Suprapubic skin (tissue), 4 donors: ENCODE results near the gene SCAPER. TPM values are rescaled to one million over a fixed set of nuclear protein-coding genes. Genes with fewer than 3 reads are reported as not detected.
A peak's percentile ranks its signal among the peaks of the same experiment; 100 is the strongest.
"Not testable (repeated sequence)": the region's sequence is repeated elsewhere in the genome, so short reads cannot be mapped to it uniquely, and the experiment has no call there.

ENCODE experiments used
- DNase-seq, 2 donors: peaks; one replicate each; pipeline ENCODE4 v3.0.0-alpha.2; 2019; ENCODE audit warnings: low spot score in 2 of 2
- H3K27ac ChIP-seq: fragments of 200-600 bp; sonication (generic); one replicate; pipeline ENCODE4 v1.5.1; 2019
- H3K27me3 ChIP-seq: fragments of 200-600 bp; sonication (generic); one replicate; pipeline ENCODE4 v1.5.1; 2019
- H3K36me3 ChIP-seq: fragments of 200-600 bp; sonication (generic); one replicate; pipeline ENCODE4 v1.5.1; 2019
- H3K4me1 ChIP-seq: fragments of 200-600 bp; sonication (generic); one replicate; pipeline ENCODE4 v1.5.1; 2019
- H3K4me3 ChIP-seq: fragments of 200-600 bp; sonication (generic); one replicate; pipeline ENCODE4 v1.5.1; 2019; ENCODE audit warnings: mild to moderate bottlenecking
- H3K9me3 ChIP-seq: fragments of 200-600 bp; sonication (generic); one replicate; pipeline ENCODE4 v1.5.1; 2019
- EP300 ChIP-seq: sonication (generic); formaldehyde crosslinking; IDR thresholded peaks from one replicate; pipeline ENCODE4 v1.6.1; 2017; ENCODE audit warnings: antibody characterized with exemption
- POLR2A ChIP-seq, 2 donors: fragments of 450-650 bp; IDR thresholded peaks; one replicate each; pipeline ENCODE4 v1.6.1; 2017; ENCODE audit warnings: antibody characterized with exemption in 2 of 2, mild to moderate bottlenecking in 2 of 2, moderate library complexity in 2 of 2
- POLR2AphosphoS5 ChIP-seq, 3 donors: sonication (generic); formaldehyde crosslinking; IDR thresholded peaks; one replicate each; pipeline ENCODE4 v1.6.1; 2017; ENCODE audit warnings: antibody characterized with exemption in 3 of 3
- WGBS: methylation state at CpG from one replicate; pipeline ENCODE4 v1.1.5; 2018; 5-methylcytosine and 5-hydroxymethylcytosine counted together
- total RNA-seq, 4 donors: library from RNA; depleted of rRNA; stranded (reverse); fragments of >200 nt; gene quantifications; one replicate each; pipeline ENCODE4 v1.1.0, GENCODE V29; 2016
- TF ChIP-seq, protein P1 (sequence below), 2 donors: fragments of 200-600 bp in 1 of 2; fragments of 450-650 bp in 1 of 2; sonication (generic) in 1 of 2; IDR thresholded peaks; one replicate each; pipeline ENCODE4 v1.5.1; 2016 to 2019; ENCODE audit warnings: antibody characterized with exemption in 2 of 2, mild to moderate bottlenecking in 1 of 2, moderate library complexity in 1 of 2

The SCAPER gene
- total RNA-seq, 4 donors from 2014 or later, result 26.3 to 61.4 (median 37.3) TPM

DNA sequence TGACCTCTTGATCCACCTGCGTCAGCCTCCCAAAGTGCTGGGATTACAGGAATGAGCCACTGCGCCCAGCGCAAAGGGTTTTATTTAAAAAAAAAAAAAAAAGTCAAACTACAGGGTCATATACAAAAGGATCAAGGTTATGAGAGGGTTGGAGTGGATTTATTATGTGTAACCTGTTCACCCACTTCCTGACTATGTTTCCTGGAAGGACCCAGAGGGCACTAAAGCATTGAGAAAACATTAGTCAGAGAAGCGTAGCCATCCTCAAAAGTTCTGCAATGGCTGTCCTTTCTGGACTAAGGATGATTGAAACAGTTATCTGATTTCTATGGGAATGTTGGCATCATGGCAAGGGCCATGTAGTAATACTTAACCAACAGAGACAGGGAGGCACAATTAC lies 7.3 kb upstream of the SCAPER start:
- H3K27ac ChIP-seq, result no peak overlapping the region
- 85% methylated on average over 4 of the region's 4 CpGs for WGBS
- TF ChIP-seq POLR2A (IDR thresholded peaks at IDR 0.05), result no peak
- TF ChIP-seq, protein P1, sequence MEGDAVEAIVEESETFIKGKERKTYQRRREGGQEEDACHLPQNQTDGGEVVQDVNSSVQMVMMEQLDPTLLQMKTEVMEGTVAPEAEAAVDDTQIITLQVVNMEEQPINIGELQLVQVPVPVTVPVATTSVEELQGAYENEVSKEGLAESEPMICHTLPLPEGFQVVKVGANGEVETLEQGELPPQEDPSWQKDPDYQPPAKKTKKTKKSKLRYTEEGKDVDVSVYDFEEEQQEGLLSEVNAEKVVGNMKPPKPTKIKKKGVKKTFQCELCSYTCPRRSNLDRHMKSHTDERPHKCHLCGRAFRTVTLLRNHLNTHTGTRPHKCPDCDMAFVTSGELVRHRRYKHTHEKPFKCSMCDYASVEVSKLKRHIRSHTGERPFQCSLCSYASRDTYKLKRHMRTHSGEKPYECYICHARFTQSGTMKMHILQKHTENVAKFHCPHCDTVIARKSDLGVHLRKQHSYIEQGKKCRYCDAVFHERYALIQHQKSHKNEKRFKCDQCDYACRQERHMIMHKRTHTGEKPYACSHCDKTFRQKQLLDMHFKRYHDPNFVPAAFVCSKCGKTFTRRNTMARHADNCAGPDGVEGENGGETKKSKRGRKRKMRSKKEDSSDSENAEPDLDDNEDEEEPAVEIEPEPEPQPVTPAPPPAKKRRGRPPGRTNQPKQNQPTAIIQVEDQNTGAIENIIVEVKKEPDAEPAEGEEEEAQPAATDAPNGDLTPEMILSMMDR (IDR thresholded peaks at IDR 0.05), result no peak
- TF ChIP-seq EP300, result no peak
- TF ChIP-seq POLR2AphosphoS5 (IDR thresholded peaks at IDR 0.05), result no peak

GRCh38 chr15:76905855-76906254 lies 715 bp upstream of the SCAPER start:
- WGBS, result 38% methylated on average over 9 of the region's 9 CpGs
- Histone ChIP-seq H3K9me3 (no peaks in the 10 kb centered on the region), H3K4me3 (peak overlapping the region; percentile 90), H3K27me3 (no peaks in the 10 kb centered on the region), H3K4me1 (peaks cover 28% of the 10 kb centered on the region), H3K27ac (peak overlapping the region; percentile 92), H3K36me3 (no peaks in the 10 kb centered on the region)
- no peak for DNase-seq
- no peak for TF ChIP-seq POLR2AphosphoS5 (IDR thresholded peaks at IDR 0.05)
- TF ChIP-seq, protein P1 (IDR thresholded peaks at IDR 0.05), result no peak
- no peak for TF ChIP-seq EP300
- no peak for TF ChIP-seq POLR2A (IDR thresholded peaks at IDR 0.05)

More for the DNA sequence above, 7.3 kb upstream of the SCAPER start:
- H3K36me3 ChIP-seq, result no peaks in the 10 kb centered on the region
- no peak overlapping the region for H3K4me3 ChIP-seq
- DNase-seq, result no peak
- no peaks in the 10 kb centered on the region for H3K9me3 ChIP-seq
- H3K4me1 ChIP-seq, result no peaks in the 10 kb centered on the region
- peaks cover 6% of the 10 kb centered on the region for H3K27me3 ChIP-seq

DNA sequence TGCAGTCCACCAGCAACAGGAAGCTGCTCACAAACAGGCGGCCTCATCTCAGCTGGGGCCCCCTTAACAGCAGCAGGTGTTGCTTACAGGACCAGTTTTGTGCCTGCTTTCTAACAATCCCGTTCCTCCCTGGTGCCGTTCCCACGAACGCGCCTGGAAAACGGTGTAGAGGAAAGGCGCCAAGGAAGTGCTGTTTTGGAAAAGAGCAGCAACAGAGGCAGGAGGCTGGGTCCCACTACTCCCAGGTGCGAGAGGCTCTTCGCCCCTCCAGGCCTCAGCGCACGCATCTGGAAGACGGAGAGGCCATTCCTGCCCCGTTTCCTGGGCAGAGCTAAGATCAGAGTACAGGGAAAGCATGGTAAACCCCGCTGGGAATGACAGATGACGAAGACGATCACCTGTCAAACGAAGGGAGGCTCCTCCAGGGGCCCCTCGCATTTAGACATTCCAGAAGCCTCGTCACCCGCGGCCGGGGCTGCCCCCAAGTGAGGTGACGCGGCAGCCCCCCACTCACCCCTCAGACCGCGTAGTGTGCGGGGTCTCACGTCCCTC lies 603 bp downstream of the SCAPER start:
- Histone ChIP-seq H3K27ac (peak overlapping the region; percentile 92), H3K4me3 (peak overlapping the region; percentile 90), H3K4me1 (peaks cover 28% of the 10 kb centered on the region), H3K36me3 (no peaks in the 10 kb centered on the region), H3K27me3 (no peaks in the 10 kb centered on the region), H3K9me3 (no peaks in the 10 kb centered on the region)
- DNase-seq, result peak in 1 of 2 donors; percentile 67
- 2% methylated on average over 9 of the region's 29 CpGs for WGBS
- TF ChIP-seq EP300, result no peak
- TF ChIP-seq POLR2AphosphoS5 (IDR thresholded peaks at IDR 0.05), result no peak
- TF ChIP-seq POLR2A (IDR thresholded peaks at IDR 0.05), result no peak
- TF ChIP-seq, protein P1 (IDR thresholded peaks at IDR 0.05), result no peak

- Histone ChIP-seq H3K36me3 (no peaks in the 10 kb centered on the region), H3K27me3 (no peaks in the 10 kb centered on the region), H3K27ac (no peak overlapping the region), H3K9me3 (no peaks in the 10 kb centered on the region), H3K4me3 (no peak overlapping the region), H3K4me1 (peaks cover 28% of the 10 kb centered on the region)
- TF ChIP-seq POLR2AphosphoS5 (IDR thresholded peaks at IDR 0.05) (no peak), POLR2A (IDR thresholded peaks at IDR 0.05) (no peak), EP300 (no peak)
- TF ChIP-seq, protein P1 (IDR thresholded peaks at IDR 0.05), result no peak
- no peak for DNase-seq
These were observed 1.9 kb downstream of the SCAPER start for GRCh38 chr15:76903251-76903681.

DNA sequence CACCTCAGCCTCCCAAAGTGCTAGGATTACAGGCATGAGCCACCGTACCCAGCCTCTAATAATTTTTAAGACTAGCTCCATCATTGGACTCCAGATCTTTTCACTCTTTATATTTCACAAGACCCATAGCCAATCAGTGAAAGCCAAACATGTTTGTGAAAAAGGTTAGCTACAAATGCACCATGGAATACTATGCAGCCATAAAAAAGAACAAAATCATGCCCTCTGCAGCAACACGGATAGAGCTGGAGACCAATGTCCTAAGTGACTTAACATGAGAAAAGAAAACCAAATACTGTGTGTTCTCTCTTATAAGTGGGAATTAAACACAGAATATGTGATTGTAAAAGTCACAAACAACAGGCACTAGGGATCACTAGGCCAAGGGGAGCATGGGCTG lies 3.2 kb downstream of the SCAPER start:
- H3K36me3 ChIP-seq, result no peaks in the 10 kb centered on the region
- no peaks in the 10 kb centered on the region for H3K27me3 ChIP-seq
- H3K9me3 ChIP-seq, result no peaks in the 10 kb centered on the region
- 100% methylated on average over 2 of the region's 2 CpGs for WGBS
- no peak for DNase-seq
- H3K4me1 ChIP-seq, result peaks cover 28% of the 10 kb centered on the region
- no peak overlapping the region for H3K27ac ChIP-seq
- no peak overlapping the region for H3K4me3 ChIP-seq
- TF ChIP-seq, protein P1 (IDR thresholded peaks at IDR 0.05), result no peak
- TF ChIP-seq EP300, result no peak
- TF ChIP-seq POLR2A (IDR thresholded peaks at IDR 0.05), result no peak
- TF ChIP-seq POLR2AphosphoS5 (IDR thresholded peaks at IDR 0.05), result no peak

DNA sequence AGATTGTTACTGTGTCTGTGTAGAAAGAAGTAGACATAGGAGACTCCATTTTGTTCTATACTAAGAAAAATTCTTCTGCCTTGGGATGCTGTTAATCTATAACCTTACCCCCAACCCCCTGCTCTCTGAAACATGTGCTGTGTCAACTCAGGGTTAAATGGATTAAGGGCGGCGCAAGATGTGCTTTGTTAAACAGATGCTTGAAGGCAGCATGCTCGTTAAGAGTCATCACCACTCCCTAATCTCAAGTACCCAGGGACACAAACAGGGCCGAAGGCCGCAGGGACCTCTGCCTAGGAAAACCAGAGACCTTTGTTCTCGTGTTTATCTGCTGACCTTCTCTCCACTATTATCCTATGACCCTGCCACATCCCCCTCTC lies 5.2 kb downstream of the SCAPER start:
- peaks cover 20% of the 10 kb centered on the region for H3K4me1 ChIP-seq
- not testable (repeated sequence) for DNase-seq, H3K27ac ChIP-seq, H3K4me3 ChIP-seq, H3K9me3 ChIP-seq, H3K27me3 ChIP-seq, H3K36me3 ChIP-seq
- 66% methylated on average over 3 of the region's 6 CpGs for WGBS

- WGBS, result 92% methylated on average over 34 of the region's 39 CpGs
- peaks cover 18% of the 10 kb centered on the region for H3K4me1 ChIP-seq
- H3K4me3 ChIP-seq, H3K27me3 ChIP-seq, H3K27ac ChIP-seq, H3K36me3 ChIP-seq, DNase-seq, H3K9me3 ChIP-seq: not testable (repeated sequence)
These were observed 5.8 kb downstream of the SCAPER start for GRCh38 chr15:76899176-76899930.
